GM18499 (cell line): ENCODE results near the gene DHX9.
"Not testable (repeated sequence)": the region's sequence is repeated elsewhere in the genome, so short reads cannot be mapped to it uniquely, and the experiment has no call there.

Source experiments
- ATAC-seq: cut with Tn5 transposase; IDR thresholded peaks from one replicate; pipeline ENCODE4 v1.9.1; 2021; ENCODE audit warnings: moderate number of reproducible peaks; ENCODE audit not compliant: insufficient read depth, unreplicated experiment

Gene DHX9

GRCh38 chr1:182886985-182887384 lies 47.8 kb downstream of the DHX9 start:
- no peak for ATAC-seq

- ATAC-seq: no peak
These were observed 49.8 kb downstream of the DHX9 start for GRCh38 chr1:182888736-182889531.

- ATAC-seq: no peak
These were observed 50.9 kb downstream of the DHX9 start for GRCh38 chr1:182889997-182890396.

GRCh38 chr1:182890927-182891610 lies 51.9 kb downstream of the DHX9 start:
- no peak for ATAC-seq

- ATAC-seq: no peak
These were observed 58.5 kb downstream of the DHX9 start for GRCh38 chr1:182897696-182898095.

GRCh38 chr1:182901946-182902345 lies 62.8 kb downstream of the DHX9 start:
- not testable (repeated sequence) for ATAC-seq

- ATAC-seq: no peak
These were observed 66.2 kb downstream of the DHX9 start for GRCh38 chr1:182905321-182905720.

GRCh38 chr1:182909578-182909977 lies 70.4 kb downstream of the DHX9 start:
- no peak for ATAC-seq

- no peak for ATAC-seq
These were observed 71.0 kb downstream of the DHX9 start for GRCh38 chr1:182910143-182910542.

- ATAC-seq: no peak
These were observed 74.3 kb downstream of the DHX9 start for GRCh38 chr1:182913401-182913800.

- no peak for ATAC-seq
These were observed 78.2 kb downstream of the DHX9 start for GRCh38 chr1:182917378-182917777.

GRCh38 chr1:182925661-182926060 lies 86.5 kb downstream of the DHX9 start:
- ATAC-seq: no peak

GRCh38 chr1:182927693-182928433 lies 88.7 kb downstream of the DHX9 start:
- no peak for ATAC-seq

GRCh38 chr1:182930985-182931384 lies 91.8 kb downstream of the DHX9 start:
- no peak for ATAC-seq

- ATAC-seq: no peak
These were observed 96.6 kb downstream of the DHX9 start for GRCh38 chr1:182935716-182936115.
